H1 (cell line): ENCODE data around the gene GSTM3.

ENCODE experiments used
- CEBPB ChIP-seq: IDR thresholded peaks from 2 replicates; pipeline ENCODE4 v1.6.1; 2012; ENCODE audit warnings: low read depth, low read length
- CREB1 ChIP-seq: IDR thresholded peaks from 2 replicates; pipeline ENCODE4 v1.6.1; 2012; ENCODE audit warnings: inconsistent platforms
- CTCF ChIP-seq, 3 experiments: IDR thresholded peaks; 1 replicate in 2 of 3; 2 replicates in 1 of 3; pipeline versions ENCODE4 v1.5.1 to v1.6.1; 2011; ENCODE audit warnings: low read length in 3 of 3, mild to moderate bottlenecking in 3 of 3, inconsistent platforms in 2 of 3, low read depth in 1 of 3, moderate library complexity in 1 of 3; ENCODE audit not compliant: insufficient read depth in 1 of 3; ENCODE audit errors: control extremely low read depth in 1 of 3
- EP300 ChIP-seq, 2 experiments: IDR thresholded peaks; 1 replicate in 1 of 2; 2 replicates in 1 of 2; pipeline ENCODE4 v1.6.1; 2011 to 2012; ENCODE audit warnings: low read depth in 2 of 2, low read length in 2 of 2, mild to moderate bottlenecking in 2 of 2, borderline replicate concordance in 1 of 2, inconsistent platforms in 1 of 2, moderate library complexity in 1 of 2
- RAD21 ChIP-seq, 2 experiments: IDR thresholded peaks in 1 of 2; conservative IDR thresholded peaks in 1 of 2; 2 replicates each; pipeline ENCODE4 v1.6.1; 2011; ENCODE audit warnings: low read depth in 2 of 2, low read length in 2 of 2, improper control_type of control experiment in 1 of 2, inconsistent platforms in 1 of 2, mild to moderate bottlenecking in 1 of 2, moderate library complexity in 1 of 2
- SRF ChIP-seq: IDR thresholded peaks from 2 replicates; pipeline ENCODE4 v1.6.1; 2011; ENCODE audit warnings: mild to moderate bottlenecking, low read depth, low read length, moderate library complexity

GRCh38 chr1:109777980-109778625, 37.3 kb upstream of the GSTM3 start:
- TF ChIP-seq RAD21 (IDR thresholded peaks at IDR 0.05 in 1 of 2, conservative IDR thresholded peaks at IDR 0.05 in 1 of 2; ENCODE audit: low read depth in 2 of 2, low read length in 2 of 2) (no peak), CREB1 (no peak), CTCF (IDR thresholded peaks at IDR 0.05; ENCODE audit: control extremely low read depth in 1 of 3, insufficient read depth in 1 of 3, low read depth in 1 of 3, low read length in 3 of 3) (no peak), EP300 (IDR thresholded peaks at IDR 0.05; ENCODE audit: borderline replicate concordance in 1 of 2, low read depth in 2 of 2, low read length in 2 of 2) (no peak), SRF (no peak), CEBPB (no peak)
